GM15510 (cell line): Measurements from ENCODE around the gene STK40.

Source experiments
- POLR2A ChIP-seq: IDR thresholded peaks from 3 replicates; pipeline ENCODE4 v1.6.1; 2011; ENCODE audit warnings: borderline replicate concordance; ENCODE audit not compliant: insufficient read length; ENCODE audit errors: extremely low read depth

STK40 gene

DNA sequence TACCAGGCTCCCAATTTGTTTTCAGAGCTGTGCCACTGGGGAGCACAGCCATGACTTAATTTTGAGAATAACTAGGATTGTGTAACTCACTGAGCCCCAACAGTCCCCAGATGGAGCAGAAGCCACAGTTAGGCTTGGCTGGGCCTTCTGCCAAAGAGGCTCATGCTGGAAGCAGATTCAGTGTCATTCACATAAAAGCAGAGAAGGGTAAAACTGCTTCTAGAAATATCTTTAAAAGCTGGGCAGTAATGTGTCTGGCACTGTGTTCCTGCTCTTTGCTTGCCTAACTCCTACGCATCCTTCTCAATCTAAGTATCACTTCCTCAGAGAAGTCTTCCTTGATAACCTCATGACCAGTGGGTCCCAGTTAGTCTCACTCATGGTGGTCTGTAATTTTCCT lies 20.3 kb downstream of the STK40 start:
- TF ChIP-seq POLR2A, result no peak

DNA sequence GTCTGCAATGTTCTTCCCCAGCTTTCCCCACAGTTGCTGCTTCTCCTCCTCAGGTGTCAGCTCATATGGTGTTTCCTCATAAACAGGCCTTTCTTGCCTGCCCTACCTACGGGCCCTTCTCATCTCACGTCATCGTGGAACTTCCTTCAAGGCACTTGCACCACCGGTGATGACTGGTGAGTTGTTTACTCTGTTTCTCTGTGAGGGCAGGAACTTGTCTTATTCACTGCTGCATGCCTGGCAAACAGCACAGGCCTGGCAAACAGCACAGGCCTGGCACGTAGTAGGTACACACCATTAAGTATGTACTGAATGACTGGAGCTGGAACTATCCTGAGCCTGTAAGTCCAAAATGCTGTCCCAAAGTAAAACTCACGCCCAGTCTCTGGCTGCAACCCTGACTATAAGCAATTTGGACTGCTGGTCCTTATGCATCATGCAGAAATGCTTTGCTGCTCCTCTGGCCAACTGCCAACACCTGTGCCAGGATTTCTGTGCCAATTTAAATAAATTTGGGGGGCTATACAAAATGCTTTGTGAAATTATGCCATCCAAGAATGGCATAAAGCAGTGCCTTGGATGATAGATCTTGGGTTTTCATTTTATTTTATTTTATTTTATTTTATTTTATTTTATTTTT lies 25.7 kb downstream of the STK40 start:
- TF ChIP-seq POLR2A, result no peak

DNA sequence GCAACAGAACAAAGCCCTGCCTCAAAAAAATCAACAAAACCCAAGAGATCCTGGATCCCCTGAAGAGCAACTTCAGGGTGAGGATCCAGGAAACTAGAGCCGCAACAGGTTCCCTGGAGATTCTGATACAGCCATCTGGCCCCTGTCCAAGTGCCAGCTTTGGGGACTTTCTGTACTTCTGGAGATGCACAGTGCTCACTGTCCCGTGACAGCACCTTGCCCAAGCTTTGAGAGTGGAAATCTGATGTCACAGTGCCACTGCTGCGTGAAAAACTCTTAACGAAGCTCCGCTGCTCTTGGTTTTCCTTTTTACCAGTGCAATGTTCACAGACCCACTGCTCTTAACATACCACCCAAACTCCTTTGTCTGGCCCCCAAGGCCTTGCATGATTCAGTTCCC lies 26.3 kb downstream of the STK40 start:
- no peak for TF ChIP-seq POLR2A

DNA sequence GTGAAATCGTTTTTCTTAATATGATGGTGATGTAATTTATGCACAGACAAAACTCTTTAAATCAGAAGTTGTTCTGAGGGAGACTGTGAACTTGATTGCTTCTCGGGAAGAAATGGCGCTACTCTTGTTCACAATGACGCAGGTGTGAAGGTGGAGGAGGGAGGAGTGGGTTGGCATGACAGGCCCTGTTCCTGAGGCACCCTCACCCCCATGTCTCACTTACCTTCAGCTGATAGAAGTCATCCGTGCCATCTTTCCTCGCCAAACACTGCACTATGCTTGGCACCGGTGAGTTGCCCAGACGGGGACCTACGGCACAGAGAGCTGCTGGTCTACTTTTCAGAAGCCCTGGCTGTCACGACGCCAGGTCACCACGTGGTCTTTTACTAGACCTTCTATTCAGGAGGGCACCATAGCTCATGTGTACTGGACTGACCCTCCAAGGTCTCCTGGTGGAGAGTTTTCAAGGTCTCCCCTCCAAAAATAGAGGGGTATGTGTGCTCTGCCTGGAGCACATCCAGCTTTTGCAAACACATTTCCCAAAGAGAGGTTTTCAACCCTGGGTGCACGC lies 27.1 kb downstream of the STK40 start:
- no peak for TF ChIP-seq POLR2A

DNA sequence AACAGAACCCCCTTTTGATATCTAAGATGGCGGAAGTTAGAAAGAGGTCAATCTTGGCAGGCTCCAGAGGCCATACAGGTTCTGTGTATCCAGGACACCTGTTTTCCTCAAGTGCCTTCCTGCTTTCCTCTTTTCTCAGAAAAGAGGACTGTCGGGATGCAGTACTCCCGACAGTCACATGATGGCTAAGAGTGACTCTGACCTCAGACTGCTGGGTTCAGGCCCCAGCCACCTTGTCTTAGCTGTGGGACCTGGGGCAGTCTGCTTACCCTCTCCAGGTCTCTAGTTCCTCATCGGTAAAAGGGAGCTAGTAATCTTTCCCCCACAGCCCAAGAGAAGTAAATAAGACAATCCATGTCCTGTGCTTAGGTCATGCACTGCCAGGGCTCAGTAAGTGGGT lies 29.9 kb downstream of the STK40 start:
- TF ChIP-seq POLR2A, result no peak

DNA sequence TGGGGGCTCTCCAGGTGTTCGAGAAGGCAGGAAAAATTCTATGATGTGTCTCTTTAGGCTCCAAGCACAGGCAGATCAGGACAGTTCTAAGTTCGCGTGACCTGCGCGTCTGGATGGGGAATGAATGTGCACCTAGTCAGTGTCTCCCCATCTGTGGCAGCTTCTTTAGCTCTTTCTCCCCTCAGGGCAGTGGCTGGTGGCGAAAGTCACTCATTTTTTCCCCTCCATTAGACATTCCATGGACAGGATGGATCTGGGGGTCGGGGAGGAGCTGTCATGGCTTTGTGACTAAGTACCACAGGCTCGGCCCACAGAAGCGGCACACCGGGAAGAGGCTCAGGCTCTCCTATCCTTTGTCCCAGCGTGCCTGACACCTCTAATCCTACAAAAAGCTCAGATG lies 31.2 kb downstream of the STK40 start:
- TF ChIP-seq POLR2A, result no peak

DNA sequence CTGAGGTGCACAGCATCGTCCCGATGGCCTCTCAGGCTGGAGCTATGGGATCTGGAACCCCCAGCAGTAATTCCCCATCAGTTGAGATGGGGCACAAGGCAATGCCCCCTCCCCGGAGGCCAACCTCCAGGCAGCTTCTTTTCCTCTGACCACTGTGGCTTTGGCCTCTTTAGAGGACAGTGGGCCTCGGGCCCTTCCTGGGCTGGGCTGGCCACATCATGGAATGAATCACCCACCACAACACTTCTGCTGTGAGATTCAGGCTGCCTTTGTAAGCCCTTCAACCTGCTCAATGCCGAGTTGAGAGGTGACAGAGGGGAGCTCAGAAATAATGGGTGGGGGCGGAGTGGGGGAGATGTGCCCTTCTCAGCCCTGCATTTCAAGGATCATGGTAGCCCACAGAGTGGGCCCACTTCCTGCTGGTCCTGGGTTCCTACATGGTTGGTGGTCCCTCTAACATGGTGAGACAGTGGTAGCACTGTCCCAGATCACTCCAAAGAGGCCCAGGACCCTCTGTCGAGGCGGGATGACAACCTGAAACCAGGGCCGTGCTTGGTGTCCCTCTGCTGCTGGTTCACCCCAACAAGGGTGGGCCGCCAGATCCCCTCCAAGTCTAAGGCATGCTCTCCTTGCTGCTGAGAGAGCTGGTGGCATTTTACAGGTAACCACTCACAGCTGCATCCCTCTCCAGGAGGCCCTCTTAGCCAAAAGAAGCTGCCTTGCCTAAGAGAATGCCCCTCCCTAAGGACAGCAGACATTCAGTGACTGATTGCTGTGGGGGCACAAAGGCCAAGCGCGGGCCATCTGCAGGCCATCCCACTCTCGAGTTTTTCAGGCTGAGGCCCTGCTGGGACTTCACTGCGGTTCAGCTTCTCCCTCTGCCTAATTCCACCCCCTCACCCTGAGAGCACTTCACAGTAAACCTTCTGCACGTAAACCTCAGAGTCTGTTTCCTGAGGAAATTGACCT lies 32.5 kb downstream of the STK40 start:
- TF ChIP-seq POLR2A, result no peak

DNA sequence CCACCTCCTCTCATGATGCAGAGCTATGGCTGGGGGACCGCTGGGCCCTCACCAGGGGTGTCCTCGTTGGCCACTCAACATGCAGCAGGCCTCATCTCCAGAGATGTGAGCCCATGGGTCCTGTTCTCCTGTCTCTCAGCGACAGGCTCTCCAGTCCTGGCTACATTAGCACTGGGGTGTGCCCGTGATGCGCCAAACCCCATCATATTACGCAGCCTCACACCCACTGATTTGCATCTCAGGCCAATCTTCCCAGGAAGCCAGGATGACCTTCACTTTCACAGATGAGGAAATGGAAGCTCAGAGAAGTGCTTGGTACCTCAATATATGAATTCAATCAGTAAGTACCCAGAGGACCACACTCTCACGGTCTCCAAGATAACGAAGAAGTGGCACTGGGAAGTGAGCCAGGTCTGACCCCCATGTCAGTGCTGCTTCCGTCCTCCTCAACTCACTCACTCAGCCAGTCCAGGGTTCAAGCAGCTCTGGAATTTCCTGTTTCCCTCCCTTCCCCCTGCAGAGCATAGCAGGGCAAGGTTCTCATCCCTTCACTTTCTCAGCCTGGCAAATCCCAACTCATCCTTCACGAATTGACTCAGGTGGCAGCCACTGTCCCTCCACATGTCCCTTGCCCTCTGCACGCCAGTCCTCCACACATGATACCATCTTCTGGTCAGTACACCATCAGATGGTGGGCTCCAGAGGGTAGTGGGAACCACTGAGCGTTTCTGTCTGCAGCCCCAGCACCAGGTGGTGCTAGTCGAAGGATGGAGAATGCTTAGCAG lies 33.4 kb downstream of the STK40 start:
- no peak for TF ChIP-seq POLR2A

DNA sequence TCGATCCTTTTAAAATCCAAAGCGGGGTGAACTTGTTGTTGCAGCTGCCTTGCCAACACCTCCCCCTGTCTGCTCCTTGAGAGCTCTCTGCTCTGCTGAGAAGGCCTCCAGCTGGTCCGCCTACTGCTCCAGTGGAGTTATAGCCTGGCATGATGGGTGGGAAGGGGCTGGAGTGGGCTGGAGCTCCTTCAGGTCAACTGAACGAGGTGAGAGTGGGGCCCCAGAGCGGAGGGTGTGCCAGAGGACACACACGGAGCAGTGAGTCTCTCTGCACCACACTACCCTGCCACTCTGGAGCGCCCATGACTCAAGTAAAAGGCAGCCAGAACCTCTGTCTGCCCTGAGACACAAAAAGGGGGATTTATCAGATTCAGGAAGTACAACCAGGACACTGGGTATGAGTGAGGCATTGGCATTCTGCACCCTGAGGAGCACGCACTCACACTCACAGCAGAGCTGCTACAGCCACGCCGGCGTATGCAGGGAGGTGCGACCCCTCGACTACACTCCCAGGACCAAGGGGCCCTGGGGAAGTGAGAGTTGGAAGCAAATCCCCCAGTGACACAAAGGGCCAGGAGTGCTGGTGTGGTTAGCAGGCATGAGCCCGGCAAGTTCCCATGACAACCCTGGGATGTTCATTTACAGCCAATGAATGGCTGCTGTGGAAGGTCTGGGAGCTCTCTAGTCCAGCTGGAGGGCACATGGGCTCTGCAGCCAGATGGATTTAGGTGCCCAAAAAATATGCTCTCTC lies 34.3 kb downstream of the STK40 start:
- TF ChIP-seq POLR2A, result no peak

DNA sequence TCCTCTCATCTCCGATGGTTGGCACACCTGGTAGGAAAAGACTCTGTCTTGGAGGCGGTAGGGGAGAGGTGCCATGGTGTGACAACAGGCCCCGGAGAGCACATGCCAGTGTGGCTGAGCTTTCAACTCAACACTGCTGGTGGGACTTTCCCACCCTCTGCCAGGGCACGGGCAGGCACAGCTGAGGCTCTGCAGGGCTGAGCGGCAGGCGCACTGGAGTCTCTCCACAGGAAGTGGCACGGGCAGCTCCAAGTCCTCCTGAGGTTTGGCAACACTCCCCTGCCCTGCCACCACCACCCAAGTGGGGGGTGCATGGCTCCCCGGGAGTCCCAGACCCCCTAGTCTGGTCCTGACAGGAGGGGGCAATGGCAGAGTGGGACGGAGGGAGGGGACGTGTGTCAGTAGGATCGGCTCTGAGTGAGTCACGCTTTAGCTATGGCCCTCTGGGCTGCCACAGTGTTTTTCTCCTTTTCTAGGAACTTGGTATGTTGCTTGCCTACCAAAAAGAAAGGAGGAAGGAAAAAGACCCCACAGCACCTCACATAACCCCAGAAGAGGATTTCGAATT lies 35.0 kb downstream of the STK40 start:
- no peak for TF ChIP-seq POLR2A

DNA sequence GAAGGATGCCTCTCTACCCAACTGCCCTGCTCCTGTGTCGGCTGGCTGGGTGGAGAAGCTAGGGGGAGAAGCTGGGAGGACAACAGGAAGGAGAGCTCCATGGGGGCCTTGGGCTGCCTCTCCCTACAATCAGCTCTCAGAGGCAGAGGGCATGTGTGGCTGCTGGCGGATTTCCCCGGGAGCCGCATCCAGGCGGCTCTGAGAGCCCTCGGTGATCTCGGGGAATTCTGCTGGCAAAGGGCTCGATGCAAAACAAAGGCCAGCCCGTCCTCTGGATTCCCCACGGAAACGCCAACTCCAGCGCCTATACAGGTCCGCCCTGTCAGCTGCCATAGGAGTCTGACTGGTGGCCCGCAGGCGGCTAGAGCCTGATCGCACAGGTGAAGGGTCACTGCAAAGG lies 35.9 kb downstream of the STK40 start:
- TF ChIP-seq POLR2A, result no peak

DNA sequence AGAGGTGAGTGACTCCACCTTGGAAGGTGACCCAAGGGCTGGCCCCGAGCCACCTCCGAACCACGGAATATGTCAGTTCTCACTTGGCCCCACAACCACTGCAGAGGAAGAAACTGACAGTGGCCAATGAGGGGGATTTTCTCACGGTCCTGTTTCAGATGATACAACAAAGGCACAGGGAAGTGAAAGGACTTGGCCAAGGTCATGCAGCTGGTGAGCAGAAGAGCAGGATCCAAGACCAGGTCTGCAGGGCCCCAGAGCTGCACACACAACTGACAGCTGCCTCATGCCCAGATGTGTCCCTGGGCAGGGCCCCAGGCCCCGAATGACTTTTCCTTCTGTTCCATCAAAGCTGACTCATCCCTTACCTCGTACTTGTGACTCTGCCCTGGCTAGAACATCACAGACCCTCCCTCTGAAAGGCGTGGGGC lies 36.5 kb downstream of the STK40 start:
- TF ChIP-seq POLR2A, result no peak

DNA sequence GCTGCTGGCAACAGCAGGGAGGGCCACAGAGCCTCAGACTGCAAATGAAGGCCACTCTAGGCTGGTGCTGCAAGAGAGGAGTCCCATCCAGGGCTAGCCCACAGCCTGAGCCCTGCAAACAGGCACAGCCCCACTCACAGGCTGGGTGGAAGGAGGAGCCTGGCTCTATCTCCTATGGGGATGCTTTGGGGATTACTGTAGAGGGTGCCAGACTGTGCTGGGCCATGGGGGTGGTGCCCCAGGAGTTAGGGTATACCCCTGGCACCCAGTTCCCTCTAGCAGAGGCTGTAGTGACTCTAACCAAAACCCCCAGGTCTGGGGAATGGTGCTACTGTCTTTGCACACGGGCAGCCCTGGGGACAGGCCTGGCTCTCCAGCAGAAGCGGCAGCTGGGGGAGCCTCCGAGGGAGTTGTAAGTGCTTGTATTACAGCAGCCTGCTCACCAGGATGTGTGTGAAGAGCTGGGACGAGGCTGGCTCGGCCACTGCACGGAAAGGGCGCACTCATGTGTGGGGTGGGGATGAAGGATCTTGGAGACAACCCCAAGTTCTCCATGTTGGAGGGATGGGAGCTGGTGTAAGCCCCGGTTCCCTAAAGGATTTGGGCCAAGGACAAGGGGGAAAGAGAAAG lies 38.9 kb downstream of the STK40 start:
- TF ChIP-seq POLR2A, result no peak
